OCI-LY7 (cell line): Measurements from ENCODE around the gene CWH43.
"Not testable (repeated sequence)": the region's sequence is repeated elsewhere in the genome, so short reads cannot be mapped to it uniquely, and the experiment has no call there.

Experiments used
- CTCF ChIP-seq: fragments of 200-600 bp; sonication (generic); conservative IDR thresholded peaks from 2 replicates; pipeline ENCODE4 v1.5.1; 2014; ENCODE audit warnings: mild to moderate bottlenecking, antibody characterized with exemption, low read length, moderate library complexity, mixed read lengths
- EZH2phosphoT487 ChIP-seq: fragments of 200-600 bp; sonication (generic); IDR thresholded peaks from 2 replicates; pipeline ENCODE4 v1.6.1; 2018; ENCODE audit warnings: low read depth, borderline replicate concordance, mild to moderate bottlenecking, mixed run types, antibody characterized with exemption, low read length, moderate library complexity, mixed read lengths

DNA sequence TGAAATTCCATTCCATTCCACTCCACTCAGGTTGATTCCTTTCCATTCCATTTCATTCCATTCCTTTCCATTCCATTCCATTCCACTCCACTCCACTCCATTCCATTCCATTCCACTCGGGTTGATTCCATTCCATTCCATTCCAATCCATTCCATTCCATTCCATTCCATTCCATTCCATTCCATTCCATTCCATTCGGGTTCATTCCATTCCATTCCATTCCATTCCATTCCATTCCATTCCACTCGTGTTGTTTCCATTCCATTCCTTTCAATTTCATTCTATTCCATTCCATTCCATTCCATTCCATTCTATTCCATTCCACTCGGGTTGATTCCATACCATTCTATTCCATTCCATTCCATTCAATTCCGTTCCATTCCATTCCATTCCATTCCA lies 124.5 kb downstream of the CWH43 start:
- TF ChIP-seq CTCF, EZH2phosphoT487: not testable (repeated sequence)
